NCI-H187 treated with DMSO at 0.1 percent for 48 hours (cell line): Measurements from ENCODE around the gene GULP1.
"Not testable (repeated sequence)": the region's sequence is repeated elsewhere in the genome, so short reads cannot be mapped to it uniquely, and the experiment has no call there.

Experiments used
- DNase-seq: peaks from one replicate; lab custom pipeline; 2025; lab: John Stamatoyannopoulos, UW

GULP1 gene

DNA sequence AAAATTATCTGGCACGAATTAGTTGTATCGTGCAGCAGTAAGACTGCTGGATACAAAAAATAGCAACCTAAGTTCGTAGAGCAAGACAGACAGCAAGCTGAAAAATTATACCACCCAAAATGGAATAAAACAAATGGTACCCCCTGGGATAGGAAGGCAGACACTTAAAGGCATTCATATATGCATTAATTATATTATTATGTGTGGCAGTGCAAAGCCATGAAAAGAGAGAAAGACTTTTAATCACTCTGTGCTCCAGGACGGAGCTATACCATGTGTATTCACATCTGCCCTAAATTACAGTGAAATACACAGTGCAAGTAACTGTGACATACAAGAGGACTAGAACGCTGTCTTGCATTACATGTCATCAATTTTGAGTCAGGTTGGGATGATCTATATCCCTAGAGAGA, 235.9 kb downstream of the GULP1 start:
- DNase-seq, result no peak

GRCh38 chr2:188529710-188530109, 238.0 kb downstream of the GULP1 start:
- no peak for DNase-seq

DNA sequence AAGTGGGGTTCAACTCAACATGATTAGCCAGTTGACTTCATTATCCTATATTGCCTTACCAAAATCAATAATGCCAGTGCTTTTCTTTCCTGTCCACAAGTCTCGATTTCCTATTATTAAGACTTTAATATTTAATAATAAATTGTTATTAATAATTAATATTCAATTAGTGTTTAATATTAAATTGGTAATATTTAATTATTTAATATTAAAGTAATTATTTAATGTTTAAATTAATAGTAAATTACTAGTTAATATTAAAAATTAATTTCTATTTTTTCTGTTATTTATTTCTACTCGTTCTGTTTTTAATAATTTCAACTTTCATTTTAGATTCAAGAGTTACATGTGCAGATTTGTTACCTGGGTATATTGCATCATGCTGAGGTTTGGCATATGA, 243.2 kb downstream of the GULP1 start:
- no peak for DNase-seq

DNA sequence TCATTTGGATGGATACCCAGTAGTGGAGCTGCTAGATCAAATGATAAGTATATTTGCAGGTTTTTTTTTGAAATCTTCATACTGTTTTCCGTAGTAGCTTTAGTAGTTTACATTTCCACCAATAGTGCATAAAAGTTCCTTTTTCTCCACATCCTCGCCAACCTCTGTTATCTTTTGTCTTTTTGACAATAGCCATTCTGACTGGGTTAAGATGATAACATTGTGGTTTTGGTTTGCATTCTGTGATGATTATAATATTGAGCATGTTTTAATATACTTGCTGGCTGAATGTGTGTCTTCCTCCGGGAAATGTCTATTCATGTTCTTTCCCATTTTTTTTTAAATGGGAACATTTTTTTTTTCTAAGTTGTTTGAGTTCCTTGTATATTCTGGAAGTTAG, 260.0 kb downstream of the GULP1 start:
- DNase-seq, result no peak

GRCh38 chr2:188557081-188557480, 265.4 kb downstream of the GULP1 start:
- DNase-seq, result no peak

GRCh38 chr2:188559455-188559854, 267.8 kb downstream of the GULP1 start:
- not testable (repeated sequence) for DNase-seq

DNA sequence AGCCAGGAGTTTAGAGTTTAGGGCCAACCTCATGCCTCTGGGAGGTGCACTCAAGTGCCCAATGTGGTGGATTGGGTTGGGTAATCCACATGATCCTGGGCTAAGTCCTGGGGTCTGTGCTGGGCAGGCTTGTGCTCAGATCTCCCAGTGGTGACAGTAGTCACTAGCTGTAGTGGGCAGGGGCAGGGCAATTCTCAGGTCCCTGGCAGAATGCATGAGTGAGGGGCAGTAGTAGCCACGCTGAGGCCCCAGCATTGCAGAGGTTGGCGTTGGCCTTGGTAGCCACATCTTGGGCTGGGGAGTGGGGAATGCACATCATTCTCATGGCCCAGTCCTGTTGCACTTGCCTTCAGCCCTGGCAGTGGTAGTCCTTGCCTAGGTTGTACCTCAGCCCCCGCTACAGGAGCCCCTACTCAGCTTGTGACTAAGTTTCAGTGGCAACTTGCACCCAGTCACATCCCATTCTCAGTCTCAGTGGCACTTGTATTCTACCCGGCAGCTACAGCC, 269.9 kb downstream of the GULP1 start:
- no peak for DNase-seq

DNA sequence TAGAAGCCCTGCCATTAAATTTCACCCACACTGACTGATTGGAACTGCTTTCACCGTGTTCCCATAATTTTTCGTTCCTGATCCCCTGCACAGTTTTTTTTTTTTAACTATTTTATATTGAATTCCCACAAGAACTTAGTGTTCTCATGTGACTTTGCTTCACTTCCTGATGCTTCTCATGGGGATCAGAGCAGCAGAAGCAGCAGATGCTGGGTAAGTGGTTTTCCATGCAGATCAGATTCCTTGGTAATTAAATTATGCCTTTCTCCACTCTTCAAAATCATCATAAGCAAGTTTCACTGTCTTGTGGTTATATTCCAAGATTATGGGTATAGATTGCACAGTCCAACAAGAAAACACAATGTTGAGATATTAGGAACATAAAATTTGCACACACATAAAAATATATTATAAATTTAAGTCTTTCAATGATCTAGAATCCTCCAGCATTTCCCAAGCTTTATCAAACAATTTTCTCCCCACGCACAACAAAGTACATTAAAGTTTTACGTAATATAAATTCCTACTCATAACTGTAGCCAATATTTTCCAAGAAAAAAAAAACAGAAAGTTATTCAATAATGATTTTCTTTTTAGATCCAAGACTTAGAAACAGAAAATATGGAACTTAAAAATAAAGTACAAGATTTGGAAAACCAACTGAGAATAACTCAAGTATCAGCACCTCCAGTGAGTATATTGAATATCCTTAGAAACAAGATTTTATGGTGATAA, 277.9 kb downstream of the GULP1 start:
- DNase-seq, result no peak

- no peak for DNase-seq
Observed at GRCh38 chr2:188570370-188570769, 278.7 kb downstream of the GULP1 start.

- no peak for DNase-seq
Observed at GRCh38 chr2:188571543-188572303, 280.0 kb downstream of the GULP1 start.

DNA sequence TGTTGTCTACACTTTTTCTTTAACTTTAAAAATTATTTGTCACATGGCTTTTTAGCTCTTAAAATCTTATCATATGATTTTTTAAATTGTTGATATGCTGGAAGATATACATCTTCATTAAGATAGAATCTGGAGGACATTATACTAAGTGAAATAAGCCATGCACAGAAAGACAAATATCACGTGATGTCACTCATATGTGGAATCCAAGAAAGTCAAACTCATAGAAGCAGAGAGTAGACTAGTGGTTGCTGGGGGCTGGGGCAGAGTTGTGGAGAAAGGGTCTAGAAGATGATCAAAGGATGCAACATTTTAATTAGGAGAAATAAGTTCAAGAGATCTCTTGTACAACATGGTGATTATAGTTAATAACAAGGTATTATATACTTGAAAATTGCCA, 280.9 kb downstream of the GULP1 start:
- no peak for DNase-seq

DNA sequence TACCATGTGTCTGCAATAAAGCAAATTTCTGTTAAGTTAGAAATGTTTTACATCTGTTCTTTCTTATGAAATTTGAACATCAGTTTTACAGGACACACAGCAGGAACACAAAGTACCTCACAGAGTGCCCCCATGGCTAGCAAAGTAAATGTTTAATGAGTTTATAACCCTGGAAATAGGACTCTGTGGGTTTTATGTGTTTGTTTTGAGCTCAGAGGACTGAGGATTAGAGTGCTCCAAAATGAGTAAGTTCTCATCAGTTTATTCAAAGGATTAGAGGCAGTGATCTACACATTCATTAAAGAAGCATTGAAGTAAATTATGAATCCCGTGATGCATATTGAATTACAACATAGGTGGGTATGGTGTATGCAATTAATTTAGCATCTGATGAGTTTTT, 281.8 kb downstream of the GULP1 start:
- no peak for DNase-seq

DNA sequence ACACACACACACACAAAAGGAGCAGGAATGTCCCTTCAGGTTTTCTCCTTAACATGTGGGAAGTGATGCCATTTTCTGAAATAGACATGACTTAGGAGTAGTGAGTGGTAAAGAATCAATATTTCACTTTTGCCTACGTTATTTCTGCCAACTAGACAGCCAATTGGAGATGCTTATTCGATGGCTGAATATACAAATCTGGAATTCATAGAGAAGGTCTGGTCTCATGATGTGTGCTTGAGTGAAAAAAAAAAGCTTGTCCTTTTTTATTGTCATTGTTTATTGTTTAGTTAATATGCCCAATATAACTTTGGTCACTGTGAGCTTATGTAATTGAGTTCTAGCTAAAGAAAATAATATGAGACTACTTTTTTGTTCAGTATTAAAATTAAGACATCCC, 284.3 kb downstream of the GULP1 start:
- no peak for DNase-seq

GRCh38 chr2:188576651-188577050, 285.0 kb downstream of the GULP1 start:
- DNase-seq, result no peak

GRCh38 chr2:188577231-188577630, 285.6 kb downstream of the GULP1 start:
- DNase-seq, result no peak

DNA sequence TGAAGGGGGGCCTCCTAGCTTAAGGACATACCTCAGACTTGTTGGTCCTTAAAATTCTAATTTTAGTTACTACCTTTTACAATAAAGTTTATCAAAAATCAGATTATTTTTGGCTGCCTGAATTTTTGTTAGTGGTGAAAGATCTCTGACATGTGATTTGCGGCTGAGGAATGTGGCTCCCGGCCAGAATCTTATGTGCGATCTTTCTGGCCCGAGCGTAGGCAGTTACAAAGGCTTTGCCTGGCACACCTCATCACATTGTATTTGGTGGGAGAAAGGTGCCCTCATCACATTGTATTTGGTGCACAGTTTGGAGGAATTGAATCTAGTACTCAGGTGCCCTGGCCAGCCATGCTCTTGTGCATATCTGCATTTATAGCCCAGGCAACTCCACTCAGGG, 289.1 kb downstream of the GULP1 start:
- no peak for DNase-seq

DNA sequence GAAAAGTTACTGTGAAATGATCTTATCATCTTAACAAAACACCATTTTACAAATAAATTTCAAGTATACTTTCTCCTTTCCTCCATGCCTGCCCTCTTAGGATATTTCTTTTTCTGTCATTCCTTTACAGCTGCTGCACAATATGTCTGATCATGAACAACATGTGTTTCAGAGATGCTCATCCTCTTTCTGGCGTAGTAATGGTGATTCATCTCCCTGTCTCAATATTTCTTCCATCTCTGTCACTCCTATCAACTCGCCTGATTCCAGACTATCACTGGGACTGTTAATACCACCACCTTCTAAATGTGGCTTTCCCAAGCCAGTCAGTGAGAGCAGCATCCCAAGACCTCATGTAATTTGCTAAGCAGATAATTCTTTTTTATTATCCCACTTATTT, 290.5 kb downstream of the GULP1 start:
- DNase-seq, result no peak

GRCh38 chr2:188588235-188588634, 296.6 kb downstream of the GULP1 start:
- DNase-seq, result no peak

DNA sequence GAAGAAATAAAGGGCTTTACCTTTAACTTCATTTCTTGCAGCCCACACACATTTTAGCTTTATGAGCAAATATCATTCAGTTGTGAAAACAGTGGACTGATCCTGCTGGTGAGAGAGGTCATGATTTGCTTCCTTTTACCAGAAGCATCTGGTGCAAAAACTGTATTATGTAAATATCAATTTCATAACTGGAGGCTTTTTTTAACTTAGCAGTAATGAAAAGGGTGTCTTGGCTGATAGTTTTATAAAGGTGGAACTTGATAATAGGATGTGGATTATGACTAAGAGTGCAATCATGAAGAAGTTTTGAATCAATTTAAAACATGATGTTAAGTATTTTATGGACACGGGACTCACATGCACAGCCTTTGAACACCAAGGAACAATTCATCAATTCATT, 304.4 kb downstream of the GULP1 start:
- no peak for DNase-seq

- no peak for DNase-seq
Observed at GRCh38 chr2:188598551-188598950, 306.9 kb downstream of the GULP1 start.

GRCh38 chr2:188599140-188599539, 307.5 kb downstream of the GULP1 start:
- no peak for DNase-seq

DNA sequence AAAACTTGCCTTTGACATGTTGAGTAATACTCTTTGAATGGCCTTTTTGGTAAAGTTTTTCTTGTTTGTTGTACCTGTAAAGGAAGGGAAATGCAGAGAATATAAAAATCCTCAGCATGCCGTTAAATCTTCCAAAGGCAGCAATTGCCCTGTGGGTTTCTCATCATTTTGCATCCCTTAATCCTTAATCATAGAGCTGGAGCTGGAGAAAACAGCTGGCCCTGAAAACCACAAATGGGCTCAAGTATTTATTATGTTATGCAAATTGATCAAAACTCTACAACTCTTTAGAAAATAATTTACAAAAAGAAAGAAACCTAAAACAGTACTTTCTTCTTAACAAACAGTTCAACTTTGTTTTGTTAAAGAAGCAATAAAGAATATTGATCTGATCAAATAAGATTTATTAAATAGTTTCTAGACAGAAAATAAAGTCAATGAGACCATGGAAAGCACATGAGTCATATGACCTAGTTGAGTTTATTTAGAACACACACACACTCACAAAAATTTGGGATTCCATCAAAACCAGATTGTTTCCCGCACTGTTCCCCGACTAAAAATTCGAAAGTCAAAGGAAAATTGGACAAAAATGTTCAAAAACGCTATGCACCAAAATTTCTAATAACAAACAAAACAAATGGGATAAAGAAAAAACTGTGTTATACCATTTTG, 309.0 kb downstream of the GULP1 start:
- DNase-seq, result no peak

GRCh38 chr2:188601391-188601790, 309.7 kb downstream of the GULP1 start:
- no peak for DNase-seq
